OCI-LY7 (cell line): ENCODE measurements around the gene P2RX5. TPM values are rescaled to one million over a fixed set of nuclear protein-coding genes. Genes with fewer than 3 reads are reported as not detected.
A peak's percentile ranks its signal among the peaks of the same experiment; 100 is the strongest.

Experiments
- BruUV-seq: library from RNA; stranded (reverse); fragments of 400-500 nt; replicated peaks from 2 replicates; lab custom pipeline; 2021; lab: Mats Ljungman, UMichigan
- CTCF ChIA-PET: fragments of 300-600 bp; sonication (Branson Sonifier 250); formaldehyde crosslinking; loops from one replicate; lab custom pipeline; 2022; ENCODE audit warnings: antibody characterized with exemption; ENCODE audit not compliant: unreplicated experiment; lab: Charles Lee
- POLR2A ChIA-PET: fragments of 300-600 bp; sonication (Branson Sonifier 250); formaldehyde crosslinking; loops from one replicate; lab custom pipeline; 2022; ENCODE audit warnings: antibody characterized with exemption; lab: Charles Lee
- DNase-seq: peaks from one replicate; pipeline ENCODE4 v3.0.0-alpha.2; 2015; ENCODE audit warnings: low spot score
- H2AFZ ChIP-seq: fragments of 200-600 bp; sonication (generic), shearing (Covaris generic); 2 replicates; pipeline ENCODE4 v1.6.1; 2014; ENCODE audit warnings: mild to moderate bottlenecking, antibody characterized with exemption, low read length, moderate library complexity
- H3K27ac ChIP-seq: fragments of 200-600 bp; sonication (generic); 2 replicates; pipeline ENCODE4 v1.5.1; 2014; ENCODE audit warnings: mixed run types, low read depth, mild to moderate bottlenecking, moderate library complexity, low read length, inconsistent platforms; ENCODE audit not compliant: poor library complexity, severe bottlenecking
- H3K36me3 ChIP-seq: fragments of 200-600 bp; sonication (generic); 2 replicates; pipeline ENCODE4 v1.6.1; 2014; ENCODE audit warnings: mild to moderate bottlenecking, antibody characterized with exemption, low read length, moderate library complexity, mixed read lengths; ENCODE audit not compliant: insufficient read depth
- H3K4me1 ChIP-seq: fragments of 200-600 bp; sonication (generic); 2 replicates; pipeline ENCODE4 v1.5.1; 2014; ENCODE audit warnings: mild to moderate bottlenecking, low read length; ENCODE audit not compliant: insufficient read depth, poor library complexity, severe bottlenecking
- H3K4me2 ChIP-seq: fragments of 200-600 bp; sonication (generic); 2 replicates; pipeline ENCODE4 v1.6.1; 2014; ENCODE audit warnings: mild to moderate bottlenecking, low read length
- H3K4me3 ChIP-seq: fragments of 200-600 bp; sonication (generic); 2 replicates; pipeline ENCODE4 v1.5.1; 2014; ENCODE audit warnings: mild to moderate bottlenecking, low read depth, low read length; ENCODE audit not compliant: poor library complexity, severe bottlenecking
- H3K79me2 ChIP-seq: fragments of 200-600 bp; sonication (generic); 2 replicates; pipeline ENCODE4 v1.6.1; 2016; ENCODE audit warnings: low read depth, mild to moderate bottlenecking, low read length, moderate library complexity, mixed read lengths; ENCODE audit not compliant: insufficient read depth
- H3K9me2 ChIP-seq: fragments of 200-600 bp; sonication (generic); 2 replicates; pipeline ENCODE4 v1.6.1; 2016; ENCODE audit warnings: mild to moderate bottlenecking, low read length, mixed read lengths; ENCODE audit not compliant: insufficient read depth
- H3K9me3 ChIP-seq: fragments of 200-600 bp; sonication (generic); 2 replicates; pipeline ENCODE4 v1.6.1; 2014; ENCODE audit warnings: mild to moderate bottlenecking, mixed run types, low read length, mixed read lengths
- H4K20me1 ChIP-seq: fragments of 200-600 bp; sonication (generic); 2 replicates; pipeline ENCODE4 v1.6.1; 2014; ENCODE audit warnings: mild to moderate bottlenecking, antibody characterized with exemption, low read length, moderate library complexity, mixed read lengths; ENCODE audit not compliant: insufficient read depth
- CTCF ChIP-seq: fragments of 200-600 bp; sonication (generic); conservative IDR thresholded peaks from 2 replicates; pipeline ENCODE4 v1.5.1; 2014; ENCODE audit warnings: mild to moderate bottlenecking, antibody characterized with exemption, low read length, moderate library complexity, mixed read lengths
- EZH2phosphoT487 ChIP-seq: fragments of 200-600 bp; sonication (generic); IDR thresholded peaks from 2 replicates; pipeline ENCODE4 v1.6.1; 2018; ENCODE audit warnings: low read depth, borderline replicate concordance, mild to moderate bottlenecking, mixed run types, antibody characterized with exemption, low read length, moderate library complexity, mixed read lengths
- intact Hi-C: fragments of 100-400 bp; cut with micrococcal nuclease; formaldehyde crosslinking; loops from one replicate; pipeline ENCODE4 v1.10.0; 2022; ENCODE audit not compliant: unreplicated experiment
- total RNA-seq, 2 experiments: library from RNA; depleted of rRNA in 1 of 2; stranded (reverse); fragments of >200 nt in 1 of 2; shearing (Covaris generic) in 1 of 2; gene quantifications; 2 replicates each; pipeline ENCODE4 v1.2.3, GENCODE V29; 2014 to 2022

The P2RX5 gene
- total RNA-seq, 2 experiments from 2014 or later: 150 to 195 TPM

DNA sequence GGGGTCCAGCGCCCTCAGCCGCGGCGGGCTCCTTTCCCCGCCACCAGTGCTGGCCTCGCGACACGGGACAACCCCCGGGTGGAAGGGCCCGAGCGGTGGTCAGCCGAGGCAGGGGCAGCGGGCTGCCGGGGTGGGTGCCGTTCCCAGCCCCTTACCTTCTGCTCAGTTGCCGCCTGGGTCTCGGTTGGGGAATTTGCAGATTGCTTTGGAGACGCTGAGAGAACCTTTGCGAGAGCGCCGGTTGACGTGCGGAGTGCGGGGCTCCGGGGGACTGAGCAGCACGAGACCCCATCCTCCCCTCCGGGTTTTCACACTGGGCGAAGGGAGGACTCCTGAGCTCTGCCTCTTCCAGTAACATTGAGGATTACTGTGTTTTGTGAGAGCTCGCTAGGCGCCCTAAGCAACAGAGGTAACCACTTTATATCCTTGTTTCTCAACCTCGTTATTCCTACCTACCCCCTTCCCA is 59.0 kb downstream of the P2RX5 start:
- no peaks in the 10 kb centered on the region; the same call in 1 of the 2 replicates for H3K79me2 ChIP-seq
- ChIA-PET POLR2A (interaction anchor here (0.6 to 1.3 kb wide), 5 partner anchors 9 to 616 kb away, joined by 3 to 5 read pairs (median 4); no protein-coding TSS in a partner anchor), CTCF (interaction anchor here (0.6 to 0.8 kb wide), 2 partner anchors 34 to 72 kb away, joined by 4 read pairs; no protein-coding TSS in a partner anchor)
- H3K4me3 ChIP-seq: peak overlapping the region; percentile 90
- peak overlapping the region; percentile 99 for H3K4me2 ChIP-seq
- no peak for DNase-seq
- H3K9me3 ChIP-seq: no peaks in the 10 kb centered on the region
- peaks cover 13% of the 10 kb centered on the region for H3K4me1 ChIP-seq
- H3K9me2 ChIP-seq: no peaks in the 10 kb centered on the region
- H2AFZ ChIP-seq: peak overlapping the region; percentile 40; the same call in 1 of the 2 replicates
- H3K36me3 ChIP-seq: peaks cover 4% of the 10 kb centered on the region; the same call in 1 of the 2 replicates
- BruUV-seq: no TSS peak
- intact Hi-C loops: loop anchor here (1.0 kb wide), 1 partner anchor 79 kb away; no protein-coding TSS in a partner anchor
- no peak for TF ChIP-seq EZH2phosphoT487
- TF ChIP-seq CTCF: no peak
- H4K20me1 ChIP-seq: no peaks in the 10 kb centered on the region
- no peak overlapping the region for H3K27ac ChIP-seq

DNA sequence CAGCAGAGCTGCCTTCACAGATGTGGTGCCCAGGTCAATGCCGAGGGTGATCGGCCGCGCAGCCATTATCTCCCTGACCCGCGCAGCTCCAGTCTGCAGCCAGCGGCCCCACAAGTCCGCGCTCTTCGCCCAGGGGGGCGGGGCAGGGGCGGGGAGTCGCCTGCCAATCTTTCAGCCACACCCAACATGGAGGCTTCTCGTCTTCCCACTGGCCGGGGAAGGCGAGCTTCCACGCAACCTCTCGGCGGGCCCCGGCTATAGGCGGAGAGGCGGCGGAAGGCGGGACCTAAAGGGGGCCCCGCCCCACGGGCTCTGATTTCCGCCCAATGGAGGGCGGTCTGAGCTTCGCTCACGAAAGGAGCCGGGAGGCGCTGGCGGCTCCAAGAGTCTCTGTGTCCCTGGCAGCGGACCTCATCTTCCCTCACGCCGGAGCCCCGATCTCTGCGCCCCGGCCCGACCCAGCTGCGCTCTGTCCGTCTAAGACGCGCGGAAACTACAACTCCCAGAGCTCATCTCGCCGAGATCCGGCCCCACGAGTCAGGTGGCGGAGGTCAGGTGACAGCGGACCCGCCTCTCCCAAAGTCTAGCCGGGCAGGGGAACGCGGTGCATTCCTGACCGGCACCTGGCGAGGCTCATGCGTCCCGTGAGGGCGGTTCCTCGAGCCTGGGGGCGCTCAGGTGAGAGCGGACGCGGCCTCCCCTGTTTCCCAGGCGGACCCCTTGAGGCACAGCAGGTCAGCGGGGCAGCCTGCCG is 59.6 kb downstream of the P2RX5 start, which contains the start of the genes CTNS and SHPK:
Gene CTNS, plus strand, starts transcription at position 607 of the 754 bp plus-strand sequence. CDS start 3,447 bp downstream, outside the sequence.
Gene SHPK, minus strand, starts transcription at position 97 of the 754 bp plus-strand sequence. Its CDS starts 31 bp downstream, at position 66.
- H3K4me1 ChIP-seq: peaks cover 13% of the 10 kb centered on the region
- H3K27ac ChIP-seq: peak within 1 kb of the TSS; percentile 68
- peaks cover 4% of the 10 kb centered on the region; the same call in 1 of the 2 replicates for H3K36me3 ChIP-seq
- no TSS peak for BruUV-seq
- peak; percentile 98 for DNase-seq
- H3K4me3 ChIP-seq: peak within 1 kb of the TSS; percentile 90
- H3K79me2 ChIP-seq: no peaks in the 10 kb centered on the region; the same call in 1 of the 2 replicates
- peak within 1 kb of the TSS; percentile 99 for H3K4me2 ChIP-seq
- H2AFZ ChIP-seq: peak within 1 kb of the TSS; percentile 50
- ChIA-PET CTCF (interaction anchor here (0.6 to 0.8 kb wide), 3 partner anchors 34 to 98 kb away, joined by 3 to 4 read pairs (median 4); no protein-coding TSS in a partner anchor), POLR2A (interaction anchor here (0.6 to 1.3 kb wide), 8 partner anchors 9 to 615 kb away, joined by 3 to 5 read pairs (median 3); no protein-coding TSS in a partner anchor)
- intact Hi-C loops: loop anchor here (1.0 kb wide), 1 partner anchor 78 kb away; no protein-coding TSS in a partner anchor
- TF ChIP-seq EZH2phosphoT487: no peak
- TF ChIP-seq CTCF: no peak
- no peaks in the 10 kb centered on the region for H3K9me2 ChIP-seq
- no peaks in the 10 kb centered on the region for H3K9me3 ChIP-seq
- no peaks in the 10 kb centered on the region for H4K20me1 ChIP-seq
